IPS DF 19.7 (cell line): Measurements from ENCODE around the gene MED26.

Experiments used
- DNase-seq: peaks from one replicate; pipeline ENCODE4 v3.0.0-alpha.2; 2013; ENCODE audit warnings: low read depth, low spot score

MED26 gene

DNA sequence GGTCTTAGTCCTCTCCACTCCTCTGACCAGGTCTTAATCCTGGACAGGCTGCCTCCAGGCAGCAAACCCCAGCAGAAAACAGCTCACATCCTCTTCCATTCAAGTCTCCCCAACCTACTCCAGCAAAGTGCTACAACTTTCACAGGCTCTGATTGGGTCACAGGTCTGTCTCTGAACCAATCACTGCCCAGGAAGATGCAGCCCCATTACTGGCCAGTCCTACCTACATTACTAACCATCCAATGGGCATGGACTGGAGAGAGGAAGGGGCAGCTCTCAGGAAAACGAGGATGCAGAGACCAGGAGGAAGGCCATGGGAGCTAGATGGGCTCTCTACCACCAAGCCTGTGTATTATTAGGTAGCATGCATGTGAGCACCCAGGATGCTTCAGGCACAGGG lies 12.2 kb downstream of the MED26 start:
- DNase-seq = no peak

DNA sequence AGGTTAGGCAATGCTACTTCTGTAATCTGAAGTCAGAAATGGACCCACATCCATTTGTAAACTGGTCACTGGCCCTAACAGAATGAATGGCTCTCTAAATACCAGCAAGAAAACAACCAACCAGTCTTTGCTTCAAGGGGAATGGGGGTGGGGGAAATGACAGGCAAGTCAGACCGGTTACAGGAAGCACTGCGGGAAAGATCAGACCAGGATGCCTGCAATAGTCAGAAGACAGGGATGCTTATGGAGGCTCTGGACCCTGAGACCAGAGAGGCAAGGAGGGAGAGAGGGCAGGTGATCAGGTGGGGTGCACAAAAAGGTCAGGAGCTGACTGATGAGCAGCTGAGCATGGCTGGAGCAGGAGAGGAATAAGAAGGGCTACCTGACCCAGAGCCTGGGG lies 13.1 kb downstream of the MED26 start:
- no peak for DNase-seq

DNA sequence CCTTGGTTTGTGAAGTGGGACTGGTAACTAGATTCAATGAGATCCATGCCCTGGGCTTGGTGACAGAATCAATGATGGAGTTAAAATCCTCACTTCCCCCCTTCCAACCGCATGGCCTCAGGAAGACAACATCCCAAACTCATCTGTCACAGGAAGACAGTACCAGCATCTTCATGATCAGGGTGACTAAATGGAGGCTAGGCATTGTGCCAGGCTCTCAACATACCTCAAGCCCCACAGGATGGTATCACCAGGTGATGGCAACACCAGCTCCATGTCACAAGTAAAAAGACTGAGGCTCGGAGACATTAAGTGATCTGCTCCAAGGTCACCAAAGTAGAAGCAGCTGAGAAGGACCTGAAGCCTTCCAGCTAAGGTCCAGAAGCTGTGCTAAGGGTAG lies 14.2 kb downstream of the MED26 start:
- no peak for DNase-seq

DNA sequence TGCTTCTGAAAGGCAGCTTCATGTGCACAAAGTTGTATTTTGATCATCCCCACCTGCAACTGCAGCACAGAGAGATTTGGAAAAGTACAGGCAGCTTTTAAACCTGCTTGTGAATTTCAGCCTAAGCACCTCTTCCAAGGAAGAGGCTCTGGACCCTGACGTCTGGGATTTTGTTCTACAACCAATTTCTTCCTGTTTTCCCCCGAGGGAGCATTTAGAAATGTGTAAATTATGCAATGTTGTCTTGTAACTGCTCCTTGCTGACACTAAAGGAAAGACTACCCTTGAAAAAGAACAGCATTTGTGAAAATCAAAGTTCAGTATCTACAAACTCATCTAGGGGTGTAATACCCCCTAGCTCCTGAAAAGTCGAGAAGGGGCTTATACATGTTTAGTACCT lies 15.4 kb downstream of the MED26 start:
- no peak for DNase-seq

DNA sequence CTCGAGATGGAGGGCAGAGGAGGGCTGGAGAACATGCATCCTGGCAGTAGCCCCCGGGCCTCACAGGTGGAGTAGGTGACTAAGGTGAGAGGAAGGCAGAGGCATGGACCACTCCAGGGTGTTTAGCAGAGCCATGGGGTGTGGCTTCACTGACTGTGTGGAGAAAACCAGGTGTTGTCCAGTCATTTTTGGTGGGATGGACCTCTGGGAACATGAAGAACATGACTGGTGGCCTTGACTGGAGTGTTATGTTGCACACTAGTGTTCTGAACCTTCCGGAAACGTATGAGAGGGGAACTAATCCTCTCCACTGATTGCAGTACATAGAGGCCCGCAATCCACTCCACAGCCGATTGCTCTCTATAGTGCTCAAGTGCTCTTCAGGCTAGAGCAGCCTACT lies 16.9 kb downstream of the MED26 start:
- no peak for DNase-seq

DNA sequence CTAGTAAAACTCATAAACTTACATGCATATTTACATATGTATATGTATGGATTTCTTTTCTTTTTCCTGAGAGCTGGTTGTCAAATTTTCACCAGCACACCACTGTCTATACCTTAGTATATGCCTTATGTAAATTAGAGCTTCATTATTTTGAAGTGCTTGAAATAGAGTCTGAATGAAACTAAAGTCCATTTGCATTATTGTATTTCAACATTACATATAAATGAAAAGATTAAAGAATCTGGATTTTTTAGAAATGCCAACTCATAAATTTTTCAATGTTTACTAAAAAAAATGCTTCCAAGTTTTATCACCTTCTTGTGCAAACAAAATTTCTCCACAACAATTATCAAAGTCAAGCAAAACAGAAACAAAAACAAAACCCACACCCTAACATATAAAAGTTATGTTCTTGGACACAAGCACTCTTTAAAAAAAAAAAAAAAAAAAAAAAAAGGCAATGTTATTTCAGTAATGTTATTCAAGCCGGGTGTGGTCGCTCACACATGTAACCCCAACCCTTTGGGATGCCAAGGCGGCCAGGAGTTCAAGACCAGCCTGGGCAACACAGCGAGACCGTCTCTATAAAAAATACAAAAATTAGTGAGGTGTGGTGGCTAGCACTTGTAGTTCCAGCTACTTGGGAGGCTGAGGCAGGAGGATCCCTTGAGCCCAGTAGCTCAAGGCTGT lies 18.3 kb downstream of the MED26 start:
- no peak for DNase-seq

DNA sequence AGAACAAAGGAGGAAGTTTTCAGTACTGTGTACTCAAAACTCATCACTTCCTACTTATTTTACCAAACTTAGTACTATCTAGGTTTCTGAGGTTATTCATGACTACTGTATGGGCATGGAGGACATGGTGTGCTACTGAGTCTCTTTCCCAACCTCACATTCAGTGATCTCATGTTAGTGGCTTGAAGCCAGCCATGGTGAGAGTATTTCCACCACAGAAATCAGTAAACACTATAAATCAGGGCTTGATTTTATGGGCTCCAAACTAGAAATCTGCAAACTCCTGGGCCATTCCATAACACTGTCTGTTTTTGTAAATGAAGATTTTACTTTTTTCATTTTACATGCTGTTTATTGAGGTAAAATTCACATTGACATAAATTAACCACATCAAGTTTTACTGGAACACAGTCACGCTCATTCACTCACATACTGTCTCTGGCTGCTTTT lies 19.7 kb downstream of the MED26 start:
- no peak for DNase-seq

DNA sequence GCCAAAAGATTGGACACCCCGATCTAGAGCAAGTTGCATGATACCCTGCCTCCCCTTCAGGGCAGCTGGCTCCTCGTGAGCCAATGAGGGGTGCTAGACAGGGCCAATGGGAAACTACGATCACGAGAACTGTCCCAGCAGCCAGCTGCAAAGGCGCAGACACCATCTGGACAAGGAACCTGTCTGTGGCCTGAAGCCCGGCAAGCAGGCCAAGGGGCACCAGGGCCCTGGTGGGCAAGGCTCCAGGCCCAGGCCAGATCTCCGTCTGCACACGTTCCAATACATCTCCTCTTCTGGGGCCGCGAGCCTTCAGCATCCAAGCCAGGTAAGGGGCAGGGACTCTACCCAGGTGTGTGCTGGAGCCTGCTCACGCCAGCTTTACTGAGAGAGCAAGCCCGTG lies 20.2 kb downstream of the MED26 start:
- DNase-seq = no peak

DNA sequence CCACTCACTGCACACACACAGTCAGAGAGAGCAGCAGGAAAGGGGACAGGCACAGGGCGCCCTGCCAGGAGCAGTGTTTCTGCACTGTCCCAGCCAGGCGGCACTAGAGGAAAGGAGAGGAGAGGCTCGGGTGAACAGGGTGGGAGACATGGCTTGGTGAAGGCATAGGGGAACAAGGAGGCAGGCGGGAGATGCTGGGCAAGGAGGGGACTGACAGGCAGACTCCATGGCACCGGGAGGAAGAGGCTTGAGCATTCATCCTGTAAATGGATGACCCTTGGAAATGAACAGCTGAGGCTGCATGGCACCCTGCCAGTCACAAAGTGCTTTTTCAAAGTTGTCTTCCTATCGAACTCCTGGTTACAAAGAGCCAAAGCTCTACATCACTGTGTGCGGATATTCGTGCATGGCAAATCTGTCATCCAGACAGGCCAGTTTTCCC lies 22.4 kb downstream of the MED26 start:
- no peak for DNase-seq

DNA sequence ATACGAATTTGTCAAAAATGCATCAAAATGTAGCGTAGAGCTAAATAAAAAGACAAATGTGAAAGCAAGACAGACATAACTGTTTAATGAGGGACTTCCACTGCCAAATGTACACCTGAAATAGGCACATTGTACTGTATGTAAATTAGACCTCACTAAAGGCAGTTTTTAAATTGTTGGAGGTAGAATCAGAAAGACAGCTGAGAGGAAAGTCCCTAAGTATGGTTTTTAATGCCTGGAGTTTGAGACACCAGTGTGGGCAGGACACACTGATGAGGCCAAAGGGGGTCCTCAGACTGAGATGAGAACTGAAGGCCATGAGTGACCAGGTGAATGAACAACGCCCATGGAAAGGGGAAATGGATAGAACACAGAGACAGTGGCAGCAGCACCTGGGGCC lies 22.9 kb downstream of the MED26 start:
- no peak for DNase-seq

DNA sequence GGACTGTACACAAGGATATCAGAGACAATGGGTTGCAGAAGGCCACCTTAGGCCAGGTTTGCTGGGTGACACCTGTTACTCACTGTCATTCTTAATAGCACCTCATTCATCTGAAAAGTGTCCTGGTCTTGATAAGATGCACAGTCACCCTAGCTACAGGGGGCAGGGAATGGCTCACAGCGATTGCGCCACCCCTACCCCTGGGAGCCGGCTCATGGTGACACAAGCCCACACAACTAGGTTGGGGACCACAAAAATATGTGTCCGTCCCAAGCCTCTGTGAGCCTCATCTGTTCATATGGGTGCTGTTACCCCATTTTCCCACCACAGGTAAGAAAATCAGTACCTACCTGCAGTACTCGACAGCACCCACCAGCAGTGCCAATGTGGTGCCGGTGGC lies 23.4 kb downstream of the MED26 start:
- DNase-seq = no peak

DNA sequence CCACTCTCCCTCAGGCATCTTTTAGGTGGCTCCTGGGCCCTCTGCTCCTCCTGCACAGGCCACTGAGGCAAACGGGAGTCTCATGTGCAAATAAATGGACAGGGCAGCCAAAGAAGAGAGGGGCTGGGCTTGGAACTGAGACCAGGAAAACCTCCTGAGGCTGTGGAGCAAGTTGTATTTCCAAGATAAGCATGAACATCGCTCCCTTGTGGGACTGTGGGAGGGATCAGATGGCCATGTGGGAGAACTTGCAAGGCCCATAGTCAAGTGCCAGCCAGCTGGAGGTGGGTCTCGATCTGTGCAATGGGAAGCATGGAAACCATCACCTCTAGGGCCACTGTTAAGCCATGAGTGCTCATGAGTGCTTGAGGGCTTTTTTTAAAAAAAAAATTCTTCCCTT lies 24.9 kb downstream of the MED26 start:
- DNase-seq = no peak

DNA sequence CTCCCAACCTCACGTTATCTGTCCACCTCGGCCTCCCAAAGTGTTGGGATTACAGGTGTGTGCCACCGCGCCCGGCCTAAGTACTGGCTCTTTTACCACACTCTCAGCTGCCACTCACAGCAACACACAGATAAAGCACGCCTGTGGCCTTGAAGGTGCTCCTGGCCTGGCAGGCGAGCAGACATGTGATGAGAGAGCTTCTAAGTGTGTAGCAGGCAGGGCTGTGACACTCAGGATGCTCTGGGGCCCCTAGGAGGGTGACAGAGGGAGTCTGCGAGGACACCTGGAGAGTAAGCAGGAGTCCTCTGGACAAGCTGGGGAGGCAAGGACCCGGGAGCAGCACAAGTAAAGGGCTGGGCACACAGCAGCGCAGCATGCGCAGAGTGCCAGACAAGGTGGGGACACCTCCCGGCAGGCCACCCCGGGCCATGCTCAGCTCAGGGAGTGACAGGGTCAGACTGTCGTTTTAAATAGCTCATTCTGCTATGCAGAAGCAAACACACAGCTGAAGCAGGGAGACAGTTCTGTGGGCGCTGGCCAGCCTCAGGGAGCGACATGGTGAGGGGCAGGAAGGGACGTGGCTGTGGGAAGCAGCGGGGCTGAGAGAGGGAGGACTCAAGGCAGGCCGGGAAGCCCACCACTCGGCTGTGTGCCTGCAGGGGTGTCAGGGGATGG lies 26.5 kb downstream of the MED26 start:
- no peak for DNase-seq

DNA sequence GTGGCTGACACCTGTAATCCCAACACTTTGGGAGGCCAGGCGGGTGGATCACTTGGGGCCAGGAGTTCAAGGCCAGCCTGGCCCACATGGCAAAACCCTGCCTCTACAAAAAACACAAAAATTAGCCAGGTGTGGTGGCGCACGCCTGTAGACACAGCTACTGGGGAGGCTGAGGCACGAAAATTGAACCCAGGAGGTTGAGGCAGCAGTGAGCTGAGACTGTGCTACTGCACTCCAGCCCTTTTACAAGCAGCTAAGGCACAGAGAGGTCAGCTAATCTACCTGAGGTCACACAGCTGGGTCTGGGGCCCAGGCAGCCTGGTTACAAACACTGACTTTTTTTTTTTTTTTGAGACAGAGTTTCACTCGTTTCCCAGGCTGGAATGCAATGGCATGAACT lies 27.2 kb downstream of the MED26 start:
- no peak for DNase-seq

DNA sequence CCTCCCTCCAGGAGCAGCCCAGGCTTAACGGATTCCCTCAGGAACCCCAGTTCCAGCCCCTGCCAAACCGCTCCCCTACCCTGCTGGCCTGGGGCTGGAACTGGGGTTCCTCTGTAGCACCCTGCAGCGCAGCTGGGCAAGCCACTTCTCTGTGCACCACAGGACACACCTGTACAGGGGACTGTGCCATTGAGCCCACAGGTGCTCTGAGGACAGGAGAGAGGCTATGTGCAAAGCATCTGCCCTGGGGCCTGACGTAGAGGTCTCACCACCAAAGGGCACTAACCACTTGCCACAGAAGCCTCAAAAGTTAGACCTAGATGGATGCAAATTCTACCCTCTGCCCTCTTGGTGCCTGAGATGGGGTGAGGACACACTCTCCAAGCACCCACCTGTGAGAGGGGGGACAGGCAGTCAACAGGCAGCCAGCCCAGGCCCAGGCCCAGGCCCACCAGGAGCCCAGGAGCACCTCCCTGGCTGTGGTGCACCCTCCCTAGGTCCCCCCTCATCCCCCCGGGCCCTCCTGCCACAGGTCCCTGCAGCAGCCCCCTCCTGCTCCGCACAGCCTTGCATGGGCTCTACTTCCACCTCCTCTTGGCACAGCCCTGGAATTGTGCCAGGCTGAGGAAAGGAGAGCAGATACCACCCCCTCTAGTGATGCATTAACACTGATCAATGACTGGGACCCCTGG lies 28.2 kb downstream of the MED26 start:
- DNase-seq = no peak

DNA sequence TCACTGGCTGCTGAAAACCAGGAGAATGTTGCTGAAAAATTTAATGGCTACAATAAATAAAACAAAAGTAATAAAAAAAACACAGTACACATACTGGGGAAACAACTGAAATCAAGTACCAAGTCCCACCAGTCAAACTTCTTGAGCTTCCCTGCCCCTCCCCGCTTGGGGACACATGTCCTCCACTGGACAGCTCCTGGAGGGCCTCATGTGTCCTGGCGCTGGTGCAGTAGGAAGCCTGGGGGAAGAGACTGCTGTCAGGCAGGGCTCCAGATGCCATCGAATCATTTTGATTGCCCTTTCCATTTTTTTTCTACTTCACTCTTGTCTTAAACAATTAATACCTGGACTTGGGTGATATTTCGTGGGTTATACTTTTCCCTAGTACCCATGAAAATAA lies 29.2 kb downstream of the MED26 start:
- no peak for DNase-seq

DNA sequence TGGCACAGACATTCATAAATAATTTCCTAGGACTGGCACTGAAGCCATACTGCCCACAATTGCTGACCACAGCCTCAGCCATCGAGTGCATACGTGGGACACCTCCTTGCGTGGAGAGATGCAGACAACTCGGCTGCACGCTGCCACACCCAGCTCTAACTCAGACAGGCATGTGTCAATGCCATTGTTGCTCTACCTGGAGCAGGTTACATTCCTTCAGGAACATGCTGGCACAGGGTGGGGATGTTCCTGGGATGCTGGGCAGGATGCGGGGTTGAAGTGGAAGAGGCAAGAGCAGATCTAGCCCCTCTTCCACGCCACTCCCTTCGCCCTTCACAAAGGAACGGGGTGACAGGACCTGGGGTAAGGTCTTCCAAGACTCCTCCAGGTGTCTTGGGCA lies 31.6 kb downstream of the MED26 start:
- DNase-seq = no peak

DNA sequence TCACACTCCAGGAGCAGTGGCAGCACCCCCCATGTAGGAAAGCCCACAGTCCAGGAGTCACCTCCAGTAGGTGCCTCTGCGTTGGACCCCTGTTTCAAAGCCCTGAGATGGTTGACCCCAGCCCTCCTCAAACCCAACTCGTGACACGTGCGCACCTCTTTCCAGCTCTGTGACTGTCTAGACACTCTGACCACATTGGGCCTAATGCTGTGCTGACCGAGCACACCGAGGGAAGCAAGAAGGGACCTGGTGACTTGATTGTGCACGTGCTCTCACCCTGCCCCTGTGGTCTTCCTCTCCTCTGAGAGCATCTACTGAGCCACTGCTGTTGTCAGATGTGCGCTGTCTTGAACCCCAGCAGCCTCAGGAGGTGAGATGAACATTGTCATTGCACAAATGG lies 32.9 kb downstream of the MED26 start:
- DNase-seq = no peak

DNA sequence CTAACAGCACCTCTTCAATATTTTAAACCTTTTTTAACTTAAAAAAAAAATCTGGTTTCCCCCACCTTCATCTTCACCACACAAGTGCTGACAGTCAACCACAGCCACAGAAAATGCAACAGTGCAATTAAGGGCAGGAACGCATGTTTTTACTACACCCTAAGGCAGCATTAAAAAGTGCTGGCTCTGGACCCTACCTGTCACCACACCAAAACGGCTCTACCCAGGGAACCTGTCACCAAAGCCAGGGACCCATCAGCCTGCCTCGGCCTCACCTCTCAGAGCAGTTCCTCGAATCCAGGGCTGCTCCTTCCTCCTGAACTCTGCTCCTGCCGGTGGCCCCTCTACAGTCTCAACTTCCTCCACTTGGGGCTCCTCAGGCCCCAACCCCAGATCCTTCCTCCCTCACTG lies 33.3 kb downstream of the MED26 start:
- DNase-seq = no peak

DNA sequence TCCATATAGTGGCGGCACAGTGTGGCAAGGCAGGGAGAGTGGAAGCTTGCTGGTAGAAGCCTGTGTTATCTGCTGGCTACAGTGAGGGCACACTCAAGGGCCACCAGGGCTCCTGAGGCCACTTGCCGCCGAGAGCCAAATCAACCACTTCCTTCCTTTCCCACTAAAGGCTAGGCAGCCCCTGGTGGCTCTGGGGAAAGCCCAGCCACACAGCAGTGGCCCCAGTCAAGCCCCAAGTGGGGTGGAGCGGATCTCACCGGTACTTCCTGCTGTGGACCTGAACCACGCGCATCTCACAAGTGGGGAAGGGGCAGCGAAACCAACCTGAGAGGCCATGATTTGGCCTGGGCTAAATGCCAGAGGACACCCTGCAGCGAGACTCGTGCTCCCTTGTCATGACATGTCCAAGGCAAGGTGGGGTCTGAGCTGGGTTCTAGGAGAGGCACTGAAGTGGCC lies 33.8 kb downstream of the MED26 start:
- no peak for DNase-seq

DNA sequence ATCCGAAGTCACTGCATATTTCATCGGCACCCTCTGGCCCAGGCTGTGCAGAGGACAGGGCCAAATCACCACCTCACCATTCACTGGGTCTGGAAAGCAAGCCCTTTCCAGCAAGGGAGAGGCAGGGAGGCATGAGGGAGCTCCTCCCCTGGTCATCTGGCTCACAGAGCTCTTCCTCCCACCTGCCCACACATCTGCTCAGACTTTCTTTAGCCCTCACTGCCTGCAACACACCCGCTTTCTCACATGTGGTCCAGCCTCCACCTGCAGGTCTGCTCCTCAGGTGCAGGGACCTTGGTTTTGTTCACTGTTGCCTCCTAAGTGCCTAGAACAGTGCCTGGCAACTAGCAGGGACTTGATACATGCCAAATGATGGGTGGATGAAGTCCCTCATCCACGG lies 34.8 kb downstream of the MED26 start:
- DNase-seq = no peak

DNA sequence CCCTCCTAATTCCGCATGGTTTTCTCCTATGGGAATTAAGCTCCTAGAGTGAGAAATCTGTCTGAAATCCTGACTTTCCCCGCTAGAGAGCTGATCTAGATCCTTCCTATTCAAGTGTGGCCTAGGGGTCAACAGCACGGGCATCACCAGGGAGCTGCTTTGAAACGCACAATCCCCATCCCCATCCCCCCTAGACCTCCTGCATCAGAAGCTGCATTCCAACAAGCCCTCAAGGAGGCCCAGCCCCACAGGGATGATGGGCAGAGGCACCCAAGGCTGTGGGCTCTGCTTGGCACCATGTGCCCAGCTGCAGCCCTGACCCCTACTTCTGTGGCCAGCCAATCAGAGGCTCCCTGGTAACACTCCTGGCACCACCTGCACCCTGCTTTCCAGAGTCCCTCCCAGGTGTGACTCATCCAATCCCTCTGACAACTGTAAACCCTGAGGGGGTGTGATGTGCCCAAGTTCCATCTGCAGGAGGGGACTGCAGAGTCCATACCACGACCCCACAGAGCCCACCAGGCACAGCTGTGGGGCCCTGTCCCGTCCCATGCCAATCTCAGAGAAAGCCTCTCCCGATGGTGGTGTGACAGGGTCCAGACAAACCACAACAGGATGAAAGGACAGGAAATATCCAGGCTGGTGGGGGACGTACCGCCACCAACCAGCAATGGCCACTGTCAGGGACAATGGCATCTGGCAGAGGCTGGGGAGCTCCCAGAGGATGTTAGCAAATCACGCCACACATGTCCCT lies 36.0 kb downstream of the MED26 start:
- no peak for DNase-seq
